ENCODE measurements around the gene ELAVL1. TPM values are rescaled to one million over a fixed set of nuclear protein-coding genes. Genes with fewer than 3 reads are reported as not detected.

Gene ELAVL1
- total and polyA plus RNA-seq, 2 of the 13 experiments (the other 11 are each of a cell fraction or from before 2014, with no cell fraction given) = 27.9 to 38.4 TPM

GRCh38 chr19:7968796-7969554, 36.5 kb downstream of the ELAVL1 start:
- FAIRE-seq (no peak), ATAC-seq (no peak), DNase-seq (ENCODE audit: low spot score) (no peak)
- in situ Hi-C loops (cut with HindIII; ENCODE audit: extremely low pct_ligation_motif_present, low pct_unique_long_range_greater_than_20kb) = no loop called here
- Histone ChIP-seq H3K27ac (ENCODE audit: extremely low read length, insufficient read depth, low read length) (no peak overlapping the region), H3K4me1 (ENCODE audit: insufficient read depth, low read length) (no peaks in the 10 kb centered on the region), H4K20me1 (ENCODE audit: insufficient read depth, low read length) (peaks cover 3% of the 10 kb centered on the region; the same call in 1 of the 2 replicates), H3K27me3 (ENCODE audit: control insufficient read depth in 1 of 2, insufficient read depth in 2 of 2, low read length in 2 of 2) (no peaks in the 10 kb centered on the region), H3K36me3 (replicated peaks in 1 of 2; ENCODE audit: control insufficient read depth in 1 of 2, insufficient read depth in 2 of 2, low read length in 2 of 2) (peaks cover 28 to 73% of the 10 kb centered on the region in 2 experiments; a peak in 4 of 5 replicates), H3K9me3 (ENCODE audit: low read length) (no peaks in the 10 kb centered on the region), H3K4me2 (ENCODE audit: low read depth, low read length) (no peak overlapping the region), H3K79me2 (ENCODE audit: insufficient read depth, low read length) (no peaks in the 10 kb centered on the region), H2AFZ (ENCODE audit: low read length) (no peak overlapping the region), H3K4me3 (replicated peaks in 1 of 3; ENCODE audit: insufficient read depth in 1 of 3, low read depth in 2 of 3, low read length in 3 of 3) (no peak overlapping the region), H3K9ac (ENCODE audit: insufficient read depth, low read depth, low read length) (no peak overlapping the region)
- WGBS (ENCODE audit: low lambda C conversion rate) = 97% methylated on average over 20 of the region's 20 CpGs
- no peak for TF ChIP-seq ZNF605 (CRISPR knock-in tag; IDR thresholded peaks at IDR 0.05)
- TF ChIP-seq KAT8 (CRISPR knock-in tag; IDR thresholded peaks at IDR 0.05) = no peak
- no peak for TF ChIP-seq TBL1XR1 (IDR thresholded peaks at IDR 0.05; ENCODE audit: borderline replicate concordance, low read length, partially characterized antibody)
- TF ChIP-seq, protein P1, sequence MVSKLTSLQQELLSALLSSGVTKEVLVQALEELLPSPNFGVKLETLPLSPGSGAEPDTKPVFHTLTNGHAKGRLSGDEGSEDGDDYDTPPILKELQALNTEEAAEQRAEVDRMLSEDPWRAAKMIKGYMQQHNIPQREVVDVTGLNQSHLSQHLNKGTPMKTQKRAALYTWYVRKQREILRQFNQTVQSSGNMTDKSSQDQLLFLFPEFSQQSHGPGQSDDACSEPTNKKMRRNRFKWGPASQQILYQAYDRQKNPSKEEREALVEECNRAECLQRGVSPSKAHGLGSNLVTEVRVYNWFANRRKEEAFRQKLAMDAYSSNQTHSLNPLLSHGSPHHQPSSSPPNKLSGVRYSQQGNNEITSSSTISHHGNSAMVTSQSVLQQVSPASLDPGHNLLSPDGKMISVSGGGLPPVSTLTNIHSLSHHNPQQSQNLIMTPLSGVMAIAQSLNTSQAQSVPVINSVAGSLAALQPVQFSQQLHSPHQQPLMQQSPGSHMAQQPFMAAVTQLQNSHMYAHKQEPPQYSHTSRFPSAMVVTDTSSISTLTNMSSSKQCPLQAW (CRISPR knock-in tag; IDR thresholded peaks at IDR 0.05) = no peak
- intact Hi-C loops (cut with micrococcal nuclease; ENCODE audit: unreplicated experiment) = no loop called here
- ChIA-PET CTCF (ENCODE audit: low intra/inter-chr PET ratio, low total read pairs) (no interaction called here), POLR2A (no interaction called here)
- no TSS peak for BruUV-seq (replicated peaks)
